ENCODE data around the gene RASA2. TPM values are rescaled to one million over a fixed set of nuclear protein-coding genes. Genes with fewer than 3 reads are reported as not detected.

The RASA2 gene
- total and polyA plus RNA-seq, 2 experiments from 2014 or later, result 6.2 to 12.6 TPM

- Histone ChIP-seq H3K9me3 (ENCODE audit: low read depth) (no peaks in the 10 kb centered on the region), H3K79me2 (no peaks in the 10 kb centered on the region), H3K27ac (no peak overlapping the region), H2AFZ (no peak overlapping the region), H3K27me3 (no peaks in the 10 kb centered on the region), H3K36me3 (replicated peaks; ENCODE audit: insufficient read depth, low read depth) (no peaks in the 10 kb centered on the region), H4K20me1 (ENCODE audit: insufficient read depth, poor library complexity, severe bottlenecking) (no peaks in the 10 kb centered on the region), H3K4me3 (no peak overlapping the region), H3K9me2 (replicated peaks; ENCODE audit: insufficient read depth) (no peaks in the 10 kb centered on the region), H3K4me2 (no peak overlapping the region), H3K4me1 (ENCODE audit: insufficient read depth) (no peaks in the 10 kb centered on the region)
- no peak for DNase-seq (ENCODE audit: low spot score)
- TF ChIP-seq EZH2 (IDR thresholded peaks at IDR 0.05; ENCODE audit: borderline replicate concordance) (no peak), EZH2phosphoT487 (IDR thresholded peaks at IDR 0.05; ENCODE audit: low read depth, severe bottlenecking, unreplicated experiment) (no peak)
- TF ChIP-seq, protein P1, sequence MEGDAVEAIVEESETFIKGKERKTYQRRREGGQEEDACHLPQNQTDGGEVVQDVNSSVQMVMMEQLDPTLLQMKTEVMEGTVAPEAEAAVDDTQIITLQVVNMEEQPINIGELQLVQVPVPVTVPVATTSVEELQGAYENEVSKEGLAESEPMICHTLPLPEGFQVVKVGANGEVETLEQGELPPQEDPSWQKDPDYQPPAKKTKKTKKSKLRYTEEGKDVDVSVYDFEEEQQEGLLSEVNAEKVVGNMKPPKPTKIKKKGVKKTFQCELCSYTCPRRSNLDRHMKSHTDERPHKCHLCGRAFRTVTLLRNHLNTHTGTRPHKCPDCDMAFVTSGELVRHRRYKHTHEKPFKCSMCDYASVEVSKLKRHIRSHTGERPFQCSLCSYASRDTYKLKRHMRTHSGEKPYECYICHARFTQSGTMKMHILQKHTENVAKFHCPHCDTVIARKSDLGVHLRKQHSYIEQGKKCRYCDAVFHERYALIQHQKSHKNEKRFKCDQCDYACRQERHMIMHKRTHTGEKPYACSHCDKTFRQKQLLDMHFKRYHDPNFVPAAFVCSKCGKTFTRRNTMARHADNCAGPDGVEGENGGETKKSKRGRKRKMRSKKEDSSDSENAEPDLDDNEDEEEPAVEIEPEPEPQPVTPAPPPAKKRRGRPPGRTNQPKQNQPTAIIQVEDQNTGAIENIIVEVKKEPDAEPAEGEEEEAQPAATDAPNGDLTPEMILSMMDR (IDR thresholded peaks at IDR 0.05; ENCODE audit: poor library complexity), result no peak
- 95% methylated on average over 1 of the region's 1 CpG for WGBS (ENCODE audit: low lambda C conversion rate, missing lambda C conversion rate)
These were observed 89.9 kb downstream of the RASA2 start for GRCh38 chr3:141576744-141577052.

GRCh38 chr3:141578202-141578973 is 91.6 kb downstream of the RASA2 start:
- Histone ChIP-seq H3K4me3 (no peak overlapping the region), H2AFZ (no peak overlapping the region), H3K36me3 (replicated peaks; ENCODE audit: insufficient read depth, low read depth) (no peaks in the 10 kb centered on the region), H3K9me2 (replicated peaks; ENCODE audit: insufficient read depth) (no peaks in the 10 kb centered on the region), H3K27me3 (no peaks in the 10 kb centered on the region), H3K4me2 (no peak overlapping the region), H3K9me3 (ENCODE audit: low read depth) (no peaks in the 10 kb centered on the region), H3K4me1 (ENCODE audit: insufficient read depth) (no peaks in the 10 kb centered on the region), H3K79me2 (no peaks in the 10 kb centered on the region), H3K27ac (no peak overlapping the region), H4K20me1 (ENCODE audit: insufficient read depth, poor library complexity, severe bottlenecking) (no peaks in the 10 kb centered on the region)
- 84% methylated on average over 4 of the region's 4 CpGs for WGBS (ENCODE audit: low lambda C conversion rate, missing lambda C conversion rate)
- no peak for TF ChIP-seq EZH2phosphoT487 (IDR thresholded peaks at IDR 0.05; ENCODE audit: low read depth, severe bottlenecking, unreplicated experiment)
- TF ChIP-seq, protein P1 (IDR thresholded peaks at IDR 0.05; ENCODE audit: poor library complexity), result no peak
- no peak for TF ChIP-seq EZH2 (IDR thresholded peaks at IDR 0.05; ENCODE audit: borderline replicate concordance)
- no peak for DNase-seq (ENCODE audit: low spot score)

DNA sequence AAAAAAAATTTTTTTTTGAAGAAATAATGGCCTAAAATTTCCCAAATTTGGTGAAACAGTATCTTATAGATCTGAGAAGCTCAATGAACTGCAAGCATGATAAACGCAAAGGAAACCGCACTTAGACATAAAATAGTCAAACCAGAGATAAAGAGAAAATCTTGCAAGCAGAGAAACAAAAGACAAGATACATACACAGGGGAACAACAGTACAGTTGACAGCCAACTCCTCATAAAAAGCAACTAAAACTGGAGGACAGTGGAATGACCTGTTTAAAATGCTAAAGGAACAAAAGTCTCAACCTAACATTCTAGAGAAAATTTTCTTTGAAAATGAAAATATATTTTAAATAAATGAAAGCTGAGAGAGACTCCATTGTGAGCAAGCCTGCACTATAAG is 107.5 kb downstream of the RASA2 start:
- no peak overlapping the region for H3K4me3 ChIP-seq
- 100% methylated on average over 2 of the region's 2 CpGs for WGBS (ENCODE audit: low lambda C conversion rate, missing lambda C conversion rate)

More for the DNA sequence above, 107.5 kb downstream of the RASA2 start:
- H3K79me2 ChIP-seq, result no peaks in the 10 kb centered on the region
- H3K27ac ChIP-seq, result no peak overlapping the region
- TF ChIP-seq, protein P1 (IDR thresholded peaks at IDR 0.05; ENCODE audit: poor library complexity), result no peak
- H4K20me1 ChIP-seq (ENCODE audit: insufficient read depth, poor library complexity, severe bottlenecking), result no peaks in the 10 kb centered on the region
- no peaks in the 10 kb centered on the region for H3K9me2 ChIP-seq (replicated peaks; ENCODE audit: insufficient read depth)
- H3K27me3 ChIP-seq, result no peaks in the 10 kb centered on the region
- H3K36me3 ChIP-seq (replicated peaks; ENCODE audit: insufficient read depth, low read depth), result no peaks in the 10 kb centered on the region
- DNase-seq (ENCODE audit: low spot score), result no peak
- H3K4me1 ChIP-seq (ENCODE audit: insufficient read depth), result no peaks in the 10 kb centered on the region
- no peaks in the 10 kb centered on the region for H3K9me3 ChIP-seq (ENCODE audit: low read depth)
- no peak overlapping the region for H3K4me2 ChIP-seq
- no peak overlapping the region for H2AFZ ChIP-seq

Measured in hepatocyte (in vitro differentiated cells).